NCI-H187 (cell line): Measurements from ENCODE around the gene HMCN1.

Experiments
- DNase-seq, 2 experiments: peaks; one replicate each; lab custom pipeline; 2025; lab: John Stamatoyannopoulos, UW

The HMCN1 gene

DNA sequence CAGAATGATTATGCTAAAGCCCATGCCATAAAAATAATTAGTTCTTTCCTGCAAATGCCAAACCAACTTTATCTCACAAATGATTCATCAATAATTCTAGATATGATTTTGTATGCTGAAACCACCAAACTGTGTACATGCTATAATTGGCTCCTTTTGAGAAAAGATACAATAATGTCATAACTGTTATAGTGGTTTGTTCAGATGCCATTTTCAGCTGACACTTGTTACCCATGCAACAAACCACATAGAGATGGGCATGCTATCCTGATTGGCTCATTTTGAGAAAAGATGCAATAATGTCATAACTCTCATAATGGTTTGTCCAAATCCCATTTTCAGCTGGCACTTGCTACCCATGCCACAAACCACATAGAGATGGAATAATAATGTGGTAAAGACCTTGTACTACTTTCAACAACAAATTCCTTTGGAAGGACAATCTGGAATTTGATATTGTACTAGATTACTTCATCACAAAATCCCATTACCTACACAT is 357.1 kb downstream of the HMCN1 start:
- DNase-seq: no peak

DNA sequence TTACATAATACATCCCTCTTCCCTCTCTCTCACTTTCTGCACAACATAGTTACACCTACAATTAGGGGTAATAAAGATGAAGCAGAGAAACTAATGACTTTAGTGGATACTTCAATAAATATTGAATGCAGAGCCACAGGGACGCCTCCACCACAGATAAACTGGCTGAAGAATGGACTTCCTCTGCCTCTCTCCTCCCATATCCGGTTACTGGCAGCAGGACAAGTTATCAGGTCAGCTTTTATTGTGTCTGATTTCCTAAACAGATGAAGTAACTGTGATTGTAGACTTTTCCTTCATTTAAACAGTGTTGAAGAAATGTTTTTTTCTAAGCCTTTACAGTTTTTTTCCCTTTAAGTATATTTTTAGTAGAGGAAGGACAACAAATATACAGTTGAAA is 359.2 kb downstream of the HMCN1 start:
- DNase-seq: no peak

- no peak for DNase-seq
Observed at GRCh38 chr1:186094172-186094571, 360.0 kb downstream of the HMCN1 start.

DNA sequence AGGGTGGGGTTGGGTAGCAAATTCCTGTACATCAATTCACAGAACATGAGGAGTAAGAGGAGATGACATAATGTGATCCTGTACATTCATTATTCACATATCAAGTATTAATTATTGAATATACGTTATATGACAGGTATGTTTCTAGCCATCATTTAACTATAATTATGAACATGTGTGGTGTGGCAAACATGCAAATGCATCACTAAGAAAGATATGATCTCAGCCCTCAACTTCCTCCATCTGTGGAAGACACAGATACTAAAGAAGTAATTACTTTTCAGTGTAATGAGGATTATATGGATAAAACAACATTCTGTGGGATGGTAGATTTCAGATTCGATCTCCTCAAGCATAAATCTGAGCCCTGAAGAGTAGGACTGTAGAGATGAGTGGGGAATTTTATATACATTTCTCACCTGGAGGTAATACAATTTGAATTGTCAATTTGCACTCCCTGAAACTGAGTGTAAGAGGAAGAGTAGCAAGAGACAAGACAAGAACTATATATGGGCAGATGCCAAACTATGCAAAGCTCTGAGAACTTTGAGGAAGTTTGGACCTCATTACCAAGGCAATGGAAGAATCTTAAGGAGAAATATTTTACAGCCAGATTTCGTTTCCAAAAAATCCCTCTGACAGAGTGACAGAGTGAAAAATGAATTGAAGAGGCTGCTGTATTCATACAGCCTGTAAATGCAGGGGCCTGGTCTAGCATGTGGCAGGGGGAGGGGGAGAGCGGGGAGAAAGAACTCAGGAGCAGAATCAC is 365.3 kb downstream of the HMCN1 start:
- DNase-seq: no peak

DNA sequence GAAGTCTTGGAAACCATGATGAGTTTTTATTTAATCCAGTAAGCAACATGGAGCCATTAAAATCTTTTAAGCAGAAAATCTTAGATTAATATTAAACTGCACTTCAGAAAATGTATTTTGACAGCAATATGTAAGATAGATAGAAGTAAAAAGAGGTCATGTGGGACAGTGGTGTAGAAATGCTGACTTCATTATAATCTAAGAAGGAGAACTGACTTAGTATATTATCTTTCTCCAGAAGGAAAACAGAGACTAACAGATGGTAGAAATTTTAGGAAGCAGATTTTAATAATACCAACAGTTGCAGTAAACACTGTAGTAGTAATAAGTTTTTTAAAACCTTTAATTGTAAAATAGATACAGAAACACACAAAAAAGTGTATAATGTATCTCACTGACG is 367.9 kb downstream of the HMCN1 start:
- no peak for DNase-seq

DNA sequence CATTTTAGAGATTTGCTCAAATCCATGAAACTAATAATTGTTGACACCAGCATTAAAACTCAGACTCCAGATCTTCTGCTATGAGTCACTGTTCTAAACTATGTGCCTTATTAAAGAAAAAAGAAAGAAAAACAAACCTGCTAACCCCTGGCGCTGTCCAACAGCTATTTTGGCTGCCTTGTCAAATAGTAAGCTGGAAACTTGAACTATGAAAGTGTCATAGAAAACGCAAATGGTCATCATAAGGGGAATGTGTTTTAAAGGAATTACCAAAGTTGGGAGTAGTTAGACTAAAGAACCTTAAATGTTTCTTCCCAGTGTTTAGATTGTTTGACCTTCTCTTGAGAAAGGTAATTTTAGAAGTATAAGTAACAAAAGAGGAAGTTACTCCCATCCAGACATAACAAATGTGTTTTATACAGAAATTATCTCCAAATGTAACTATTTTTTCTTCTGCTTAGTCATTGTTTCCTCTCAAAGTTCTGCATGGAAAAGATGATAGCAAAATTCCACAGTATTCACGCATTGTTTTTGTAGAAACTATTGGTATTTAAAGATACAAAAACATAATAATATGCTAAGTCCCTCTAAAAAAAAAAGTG is 368.5 kb downstream of the HMCN1 start:
- no peak for DNase-seq

- no peak for DNase-seq
Observed at GRCh38 chr1:186104459-186104858, 370.3 kb downstream of the HMCN1 start.

- no peak for DNase-seq
Observed at GRCh38 chr1:186112280-186112679, 378.1 kb downstream of the HMCN1 start.

GRCh38 chr1:186113461-186113860 is 379.3 kb downstream of the HMCN1 start:
- no peak for DNase-seq

- DNase-seq: no peak
Observed at GRCh38 chr1:186118724-186119123, 384.5 kb downstream of the HMCN1 start.

DNA sequence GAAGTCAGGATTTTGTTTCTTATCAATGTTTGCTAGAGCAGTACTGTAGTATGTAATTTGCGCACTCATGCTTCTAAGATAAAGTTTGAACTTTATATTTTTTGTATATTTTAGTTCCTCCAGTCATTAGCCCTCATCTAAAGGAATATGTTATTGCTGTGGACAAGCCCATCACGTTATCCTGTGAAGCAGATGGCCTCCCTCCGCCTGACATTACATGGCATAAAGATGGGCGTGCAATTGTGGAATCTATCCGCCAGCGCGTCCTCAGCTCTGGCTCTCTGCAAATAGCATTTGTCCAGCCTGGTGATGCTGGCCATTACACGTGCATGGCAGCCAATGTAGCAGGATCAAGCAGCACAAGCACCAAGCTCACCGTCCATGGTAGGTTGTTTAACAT is 388.6 kb downstream of the HMCN1 start:
- DNase-seq: no peak

GRCh38 chr1:186125035-186125434 is 390.8 kb downstream of the HMCN1 start:
- DNase-seq: no peak

DNA sequence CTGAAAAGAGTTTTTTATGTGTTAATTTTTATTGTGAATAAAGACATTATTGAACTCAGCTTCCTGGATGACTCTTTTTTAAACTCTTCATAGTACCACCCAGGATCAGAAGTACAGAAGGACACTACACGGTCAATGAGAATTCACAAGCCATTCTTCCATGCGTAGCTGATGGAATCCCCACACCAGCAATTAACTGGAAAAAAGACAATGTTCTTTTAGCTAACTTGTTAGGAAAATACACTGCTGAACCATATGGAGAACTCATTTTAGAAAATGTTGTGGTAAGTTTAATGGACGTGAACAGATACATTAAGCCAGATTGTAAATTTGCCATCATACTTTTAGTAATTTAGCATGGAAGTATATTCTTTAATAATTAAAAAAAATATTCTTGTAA is 391.3 kb downstream of the HMCN1 start:
- no peak for DNase-seq

DNA sequence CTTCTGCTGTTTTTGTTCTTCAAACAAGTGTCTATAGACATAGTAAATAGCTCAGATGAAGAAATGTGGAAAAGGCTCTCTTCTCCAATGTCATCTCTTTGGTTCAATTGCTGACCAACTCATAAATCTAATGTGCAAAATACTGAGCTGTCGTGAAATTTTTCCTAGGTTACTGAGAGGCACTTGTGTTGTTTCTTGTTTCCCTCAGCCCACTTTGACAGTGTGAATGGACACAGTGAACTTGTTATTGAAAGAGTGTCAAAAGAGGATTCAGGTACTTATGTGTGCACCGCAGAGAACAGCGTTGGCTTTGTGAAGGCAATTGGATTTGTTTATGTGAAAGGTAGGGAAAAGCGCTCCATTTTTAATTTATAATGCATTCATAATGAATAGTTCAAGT is 395.6 kb downstream of the HMCN1 start:
- DNase-seq: no peak

DNA sequence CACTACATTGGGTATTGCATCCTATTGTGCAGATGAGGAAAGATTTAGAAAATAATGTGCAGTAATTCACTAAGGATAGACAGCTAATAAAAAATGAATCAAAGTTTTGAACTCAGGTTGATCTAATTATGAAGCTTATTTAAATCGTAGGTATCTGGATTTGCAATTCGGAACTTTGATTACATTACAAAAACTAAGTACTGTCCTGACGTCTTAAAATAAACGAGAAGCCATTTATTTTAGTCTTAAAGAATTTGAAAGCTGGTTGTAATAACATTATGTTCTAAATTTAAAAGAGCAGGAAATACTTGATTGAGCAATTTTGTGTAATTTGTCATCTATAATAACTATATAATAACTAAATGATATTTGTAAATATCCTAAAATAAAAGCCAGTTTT is 404.9 kb downstream of the HMCN1 start:
- DNase-seq: no peak

GRCh38 chr1:186139701-186140100 is 405.5 kb downstream of the HMCN1 start:
- DNase-seq: no peak

- no peak for DNase-seq
Observed at GRCh38 chr1:186142159-186142558, 408.0 kb downstream of the HMCN1 start.

DNA sequence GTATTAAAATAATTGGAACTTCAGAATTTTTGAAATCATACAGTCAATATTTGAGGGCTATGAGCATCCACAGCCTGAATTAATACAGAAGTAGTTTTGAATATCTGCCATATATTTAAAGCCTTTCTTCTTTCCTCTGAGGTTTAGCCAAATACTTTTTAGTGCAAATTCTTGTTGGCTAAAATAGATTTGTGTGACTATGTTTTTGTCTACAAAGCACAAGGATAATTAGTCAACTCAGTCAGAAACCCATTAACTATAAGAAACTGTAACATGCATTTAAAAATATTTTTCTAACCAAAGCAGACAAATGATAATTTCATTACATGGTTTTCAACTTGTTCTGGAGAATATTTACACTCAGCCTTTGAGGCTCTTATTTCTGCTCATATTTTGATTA is 408.7 kb downstream of the HMCN1 start:
- DNase-seq: no peak

DNA sequence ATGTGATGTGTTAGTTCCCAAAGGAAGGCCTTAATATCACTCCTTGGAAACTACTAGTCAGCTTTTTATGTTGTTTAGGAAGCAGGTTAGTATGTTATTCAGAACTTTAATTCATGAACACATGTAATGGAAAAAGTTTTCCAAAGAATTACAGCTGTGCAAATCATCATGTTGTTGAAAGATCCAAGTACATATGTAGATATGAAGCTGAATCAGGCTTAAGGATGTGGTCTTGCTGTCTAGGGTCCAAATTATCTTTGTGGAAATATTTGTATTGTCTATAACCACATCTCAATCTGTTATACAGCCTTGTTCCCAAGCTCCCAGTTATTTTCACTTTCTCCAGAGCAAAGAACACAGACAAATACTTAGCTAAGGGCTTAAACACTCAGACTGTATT is 409.3 kb downstream of the HMCN1 start:
- DNase-seq: no peak

GRCh38 chr1:186144505-186144904 is 410.3 kb downstream of the HMCN1 start:
- DNase-seq: no peak

DNA sequence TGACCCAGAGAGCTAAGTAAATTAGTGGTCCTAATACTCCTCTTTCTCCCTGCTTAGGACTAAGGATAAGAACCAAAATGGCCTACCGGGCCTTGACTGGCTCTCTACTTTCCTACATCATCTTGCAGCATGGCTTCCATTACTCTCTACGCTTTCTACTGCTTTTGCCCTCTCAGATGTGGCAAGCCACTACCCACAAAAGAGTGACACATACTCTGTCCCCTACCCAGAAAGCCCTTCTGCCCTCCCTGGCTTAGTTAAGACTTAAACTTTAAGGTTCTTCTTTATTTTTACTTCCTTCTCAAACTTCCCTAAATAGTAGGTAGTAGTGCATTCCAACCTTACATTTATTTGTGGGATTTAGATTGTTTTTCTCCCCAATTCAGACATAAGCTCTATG is 412.8 kb downstream of the HMCN1 start:
- DNase-seq: no peak

GRCh38 chr1:186149591-186149990 is 415.4 kb downstream of the HMCN1 start:
- no peak for DNase-seq

DNA sequence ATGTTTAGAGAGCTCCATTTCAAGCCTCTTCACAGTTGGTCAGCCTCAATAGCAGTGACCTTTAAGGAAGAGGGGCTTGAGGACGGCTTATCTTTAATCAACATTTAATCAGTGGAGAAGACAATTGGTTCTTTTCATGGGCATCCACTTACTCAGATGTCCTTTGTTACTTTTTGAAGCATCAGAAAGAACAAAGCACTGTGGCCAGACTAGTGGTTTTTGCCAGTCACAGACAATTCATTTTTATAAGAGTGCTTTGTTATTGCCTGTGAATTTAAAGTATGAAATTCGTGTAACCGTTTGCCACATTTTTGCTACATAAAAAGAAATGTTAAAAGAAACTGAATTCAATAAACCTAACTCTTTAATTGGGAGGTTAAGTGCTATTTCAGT is 418.0 kb downstream of the HMCN1 start:
- DNase-seq: no peak
